GM19324 (cell line): Measurements from ENCODE around the gene CDC25B.

ENCODE experiments used
- ATAC-seq: cut with Tn5 transposase; IDR thresholded peaks from one replicate; pipeline ENCODE4 v1.9.1; 2021; ENCODE audit warnings: mild to moderate bottlenecking, moderate library complexity; ENCODE audit not compliant: unreplicated experiment, low FRiP score

The CDC25B gene

GRCh38 chr20:3763671-3764601 is 32.2 kb upstream of the CDC25B start:
- no peak for ATAC-seq

- ATAC-seq = no peak
Measured at GRCh38 chr20:3764659-3765058, 31.5 kb upstream of the CDC25B start.

GRCh38 chr20:3765171-3765882 is 30.8 kb upstream of the CDC25B start:
- no peak for ATAC-seq

- no peak for ATAC-seq
Measured at GRCh38 chr20:3766422-3767109, 29.5 kb upstream of the CDC25B start.

- ATAC-seq = no peak
Measured at GRCh38 chr20:3767110-3767426, 29.0 kb upstream of the CDC25B start.

- peak; percentile 95 for ATAC-seq
Measured at GRCh38 chr20:3767427-3768341, 28.4 kb upstream of the CDC25B start, which contains the start of gene ADISSP. Gene ADISSP (minus strand): TSS chr20:3767753. CDS start chr20:3760100, 7,653 bp downstream.

GRCh38 chr20:3768342-3769130 is 27.6 kb upstream of the CDC25B start:
- peak; percentile 28 for ATAC-seq

GRCh38 chr20:3771552-3772058 is 24.5 kb upstream of the CDC25B start:
- ATAC-seq = no peak

GRCh38 chr20:3775457-3776108 is 20.5 kb upstream of the CDC25B start:
- no peak for ATAC-seq

- no peak for ATAC-seq
Measured at GRCh38 chr20:3777381-3777715, 18.8 kb upstream of the CDC25B start.

GRCh38 chr20:3777716-3778629 is 18.1 kb upstream of the CDC25B start:
- ATAC-seq = no peak

GRCh38 chr20:3778976-3779375 is 17.1 kb upstream of the CDC25B start:
- no peak for ATAC-seq

GRCh38 chr20:3781153-3781910 is 14.8 kb upstream of the CDC25B start, which contains the start of gene SPEF1:
Gene SPEF1 (minus strand): TSS chr20:3781448. CDS start chr20:3781287, 161 bp downstream.
- ATAC-seq = peak; percentile 39

- no peak for ATAC-seq
Measured at GRCh38 chr20:3782597-3782996, 13.5 kb upstream of the CDC25B start.

- no peak for ATAC-seq
Measured at GRCh38 chr20:3783068-3783489, 13.0 kb upstream of the CDC25B start.

- ATAC-seq = no peak
Measured at GRCh38 chr20:3783511-3784195, 12.5 kb upstream of the CDC25B start.
